HepG2 (cell line): ENCODE data around the gene NOS1AP. TPM values are rescaled to one million over a fixed set of nuclear protein-coding genes. Genes with fewer than 3 reads are reported as not detected.

Experiments
- ATAC-seq: fragments of 200-7000 bp; cut with Tn5 transposase; 3 replicates; pipeline ENCODE4 v1.9.1; 2020; ENCODE audit warnings: mild to moderate bottlenecking, moderate library complexity
- BruUV-seq: library from RNA; stranded (reverse); fragments of 400-500 nt; replicated peaks from 2 replicates; lab custom pipeline; 2021; lab: Mats Ljungman, UMichigan
- CTCF ChIA-PET: fragments of 300-600 bp; formaldehyde crosslinking; extraction: SDS; loops from one replicate; lab custom pipeline; 2021; ENCODE audit warnings: low total read pairs, inconsistent platforms, low intra/inter-chr PET ratio; lab: Yijun Ruan, JAX
- POLR2A ChIA-PET: fragments of 350-600 bp; sonication (Branson Sonifier 250); formaldehyde crosslinking; loops from one replicate; lab custom pipeline; 2020; ENCODE audit warnings: antibody characterized with exemption, inconsistent platforms; lab: Yijun Ruan, JAX
- DNase-seq: peaks from one replicate; pipeline ENCODE4 v3.0.0-alpha.2; 2015; ENCODE audit warnings: low spot score
- FAIRE-seq: peaks from 3 replicates; lab custom pipeline; 2011; peaks lifted over from hg19 to GRCh38; lab: Jason Lieb, UNC
- H2AFZ ChIP-seq: one replicate; pipeline ENCODE4 v1.6.1; 2011; ENCODE audit warnings: low read length, inconsistent platforms
- H3K27ac ChIP-seq: fragments of 300-600 bp; 3 replicates; pipeline ENCODE4 v1.8.0; 2011; ENCODE audit warnings: mixed run types, mild to moderate bottlenecking, mixed read lengths, low read length, inconsistent platforms; ENCODE audit not compliant: insufficient read depth; ENCODE audit errors: extremely low read length
- H3K27me3 ChIP-seq, 2 experiments: fragments of 200-600 bp in 1 of 2; 2 replicates in 1 of 2; 3 replicates in 1 of 2; pipeline versions ENCODE4 v1.6.0 to v1.8.0; 2011; ENCODE audit warnings: low read length in 2 of 2, mild to moderate bottlenecking in 2 of 2, moderate library complexity in 2 of 2, inconsistent platforms in 1 of 2; ENCODE audit not compliant: insufficient read depth in 2 of 2, control insufficient read depth in 1 of 2
- H3K36me3 ChIP-seq, 2 experiments: fragments of 200-600 bp in 1 of 2; replicated peaks in 1 of 2; 2 replicates in 1 of 2; 3 replicates in 1 of 2; pipeline versions ENCODE4 v1.5.1 to v1.8.0; 2011; ENCODE audit warnings: low read length in 2 of 2, inconsistent platforms in 1 of 2; ENCODE audit not compliant: insufficient read depth in 2 of 2, control insufficient read depth in 1 of 2
- H3K4me1 ChIP-seq: 2 replicates; pipeline ENCODE4 v1.5.1; 2012; ENCODE audit warnings: low read length, inconsistent platforms; ENCODE audit not compliant: insufficient read depth
- H3K4me2 ChIP-seq: 2 replicates; pipeline ENCODE4 v1.6.0; 2011; ENCODE audit warnings: low read depth, low read length, inconsistent platforms
- H3K4me3 ChIP-seq, 3 experiments: fragments of 200-600 bp in 1 of 3; sonication (generic), shearing (Covaris generic) in 1 of 3; replicated peaks in 1 of 3; 2 replicates each; pipeline ENCODE4 v1.5.1; 2011 to 2016; ENCODE audit warnings: low read length in 3 of 3, inconsistent platforms in 2 of 3, low read depth in 2 of 3, mild to moderate bottlenecking in 2 of 3, control low read depth in 1 of 3, mixed read lengths in 1 of 3; ENCODE audit not compliant: insufficient read depth in 1 of 3
- H3K79me2 ChIP-seq: one replicate; pipeline ENCODE4 v1.6.1; 2011; ENCODE audit warnings: low read length, inconsistent platforms; ENCODE audit not compliant: insufficient read depth
- H3K9ac ChIP-seq: 2 replicates; pipeline ENCODE4 v1.6.0; 2011; ENCODE audit warnings: mild to moderate bottlenecking, low read depth, low read length, inconsistent platforms; ENCODE audit not compliant: insufficient read depth
- H3K9me3 ChIP-seq: 2 replicates; pipeline ENCODE4 v1.5.1; 2012; ENCODE audit warnings: mild to moderate bottlenecking, low read length
- H4K20me1 ChIP-seq: 2 replicates; pipeline ENCODE4 v1.6.0; 2011; ENCODE audit warnings: inconsistent platforms, mild to moderate bottlenecking, low read length, moderate library complexity; ENCODE audit not compliant: insufficient read depth
- BHLHE40 ChIP-seq: IDR thresholded peaks from 2 replicates; pipeline ENCODE4 v1.6.1; 2011; ENCODE audit warnings: low read length, improper control_type of control experiment
- FLYWCH1 ChIP-seq: sonication (generic); formaldehyde crosslinking; IDR thresholded peaks from 2 replicates; pipeline ENCODE4 v1.8.1; 2023; ENCODE audit warnings: mild to moderate bottlenecking, missing genetic modification reagents
- IKZF4 ChIP-seq: sonication (generic); formaldehyde crosslinking; IDR thresholded peaks from 2 replicates; pipeline ENCODE4 v1.5.1; 2020; ENCODE audit warnings: borderline replicate concordance, mild to moderate bottlenecking, low read depth, missing genetic modification reagents; ENCODE audit errors: not compliant biosample characterization
- MEIS2 ChIP-seq: sonication (generic); formaldehyde crosslinking; IDR thresholded peaks from 2 replicates; pipeline ENCODE4 v1.9.0; 2021; ENCODE audit warnings: mild to moderate bottlenecking, missing genetic modification reagents
- THAP7 ChIP-seq: sonication (generic); formaldehyde crosslinking; IDR thresholded peaks from 2 replicates; pipeline ENCODE4 v1.8.1; 2023; ENCODE audit warnings: mild to moderate bottlenecking, missing genetic modification reagents
- U2AF1 ChIP-seq: fragments of 200-400 bp; formaldehyde crosslinking; optimal IDR thresholded peaks from 2 replicates; pipeline ENCODE3; 2017; ENCODE audit warnings: mild to moderate bottlenecking, low read depth, low read length
- ZNF260 ChIP-seq: sonication (generic); formaldehyde crosslinking; IDR thresholded peaks from 2 replicates; pipeline ENCODE4 v1.4.0; 2020; ENCODE audit warnings: missing genetic modification reagents, low read depth, mild to moderate bottlenecking, borderline replicate concordance
- ZNF513 ChIP-seq: sonication (generic); formaldehyde crosslinking; conservative IDR thresholded peaks from 2 replicates; pipeline ENCODE4 v1.5.0; 2020; ENCODE audit warnings: missing genetic modification reagents
- ZNF598 ChIP-seq: sonication (generic); formaldehyde crosslinking; IDR thresholded peaks from 2 replicates; pipeline ENCODE4 v1.5.1; 2020; ENCODE audit warnings: mild to moderate bottlenecking, missing genetic modification reagents, borderline replicate concordance
- ZNF639 ChIP-seq: conservative IDR thresholded peaks from 2 replicates; pipeline ENCODE4 v1.6.1; 2018; ENCODE audit warnings: missing genetic modification reagents
- WGBS: methylation state at CpG from one replicate; pipeline ENCODE4 v1.1.6; 2017; ENCODE audit warnings: low lambda C conversion rate; 5-methylcytosine and 5-hydroxymethylcytosine counted together
- in situ Hi-C: cut with HindIII; loops from 2 replicates; pipeline ENCODE4 v1.10.0; 2017; ENCODE audit warnings: low pct_unique_long_range_greater_than_20kb; ENCODE audit not compliant: extremely low pct_ligation_motif_present
- intact Hi-C: fragments of 100-400 bp; cut with micrococcal nuclease; formaldehyde crosslinking; loops from one replicate; pipeline ENCODE4 v1.10.0; 2022; ENCODE audit not compliant: unreplicated experiment
- polyA plus RNA-seq, 8 experiments: library from polyadenylated mRNA; depleted of rRNA in 3 of 8; stranded (reverse) in 7 of 8; unstranded in 1 of 8; fragments of >200 nt; fragmentation: Illumina TruSeq in 4 of 8; extraction: Trizol in 4 of 8; gene quantifications; 2 replicates each; pipeline versions ENCODE4 v1.2.1 to v1.2.3, GENCODE V29; 2011 to 2016; ENCODE audit warnings: low read depth in 4 of 8, missing spikeins in 1 of 8, mixed read lengths in 1 of 8; ENCODE audit not compliant: insufficient read depth in 1 of 8
- total RNA-seq, 5 experiments: library from RNA; depleted of rRNA; stranded (reverse); fragments of >200 nt; fragmentation: Illumina TruSeq; extraction: Trizol; gene quantifications; 2 replicates each; pipeline ENCODE4 v1.2.3, GENCODE V29; 2016; ENCODE audit warnings: low read depth in 1 of 5

Gene NOS1AP
- total and polyA plus RNA-seq, 2 of the 13 experiments (the other 11 are each of a cell fraction or from before 2014, with no cell fraction given): 2.0 to 3.3 TPM

- H3K4me1 ChIP-seq: peaks cover 98% of the 10 kb centered on the region
- no peak overlapping the region for H3K4me2 ChIP-seq
- H3K36me3 ChIP-seq: no peaks in the 10 kb centered on the region
- H3K4me3 ChIP-seq: no peak overlapping the region
- ChIA-PET CTCF (no interaction called here), POLR2A (no interaction called here)
- 100% methylated on average over 2 of the region's 2 CpGs for WGBS
- H3K9me3 ChIP-seq: no peaks in the 10 kb centered on the region
- TF ChIP-seq U2AF1 (no peak), THAP7 (CRISPR knock-in tag) (no peak), MEIS2 (CRISPR knock-in tag) (no peak), ZNF598 (CRISPR knock-in tag) (no peak), FLYWCH1 (CRISPR knock-in tag) (no peak), ZNF513 (CRISPR knock-in tag) (no peak), ZNF260 (CRISPR knock-in tag) (no peak), BHLHE40 (no peak), IKZF4 (CRISPR knock-in tag) (no peak), ZNF639 (CRISPR knock-in tag) (no peak)
- no peak for FAIRE-seq
- no peak overlapping the region for H3K9ac ChIP-seq
- no peaks in the 10 kb centered on the region for H4K20me1 ChIP-seq
- intact Hi-C loops (no loop called here), in situ Hi-C loops (no loop called here)
- no peak for ATAC-seq
- peaks cover 87% of the 10 kb centered on the region for H3K79me2 ChIP-seq
- no peak for DNase-seq
- H3K27me3 ChIP-seq: no peaks in the 10 kb centered on the region
- BruUV-seq: no TSS peak
- no peak overlapping the region for H2AFZ ChIP-seq
- H3K27ac ChIP-seq: no peak overlapping the region
These were observed 68.6 kb downstream of the NOS1AP start for GRCh38 chr1:162138112-162138511.
